8988T (cell line): ENCODE data around the gene CDCP1.
A peak's percentile ranks its signal among the peaks of the same experiment; 100 is the strongest.
"Not testable (repeated sequence)": the region's sequence is repeated elsewhere in the genome, so short reads cannot be mapped to it uniquely, and the experiment has no call there.

Source experiments
- DNase-seq: peaks from one replicate; pipeline ENCODE4 v3.0.0; 2011

Gene CDCP1

GRCh38 chr3:45054196-45054857 is 91.9 kb downstream of the CDCP1 start:
- no peak for DNase-seq

GRCh38 chr3:45053805-45054195 is 92.4 kb downstream of the CDCP1 start:
- not testable (repeated sequence) for DNase-seq

- no peak for DNase-seq
Measured at GRCh38 chr3:45051685-45052084, 94.5 kb downstream of the CDCP1 start.

GRCh38 chr3:45049807-45050206 is 96.4 kb downstream of the CDCP1 start:
- DNase-seq = no peak

GRCh38 chr3:45048244-45048643 is 97.9 kb downstream of the CDCP1 start:
- no peak for DNase-seq

GRCh38 chr3:45043728-45044299 is 102.4 kb downstream of the CDCP1 start:
- DNase-seq = no peak

DNA sequence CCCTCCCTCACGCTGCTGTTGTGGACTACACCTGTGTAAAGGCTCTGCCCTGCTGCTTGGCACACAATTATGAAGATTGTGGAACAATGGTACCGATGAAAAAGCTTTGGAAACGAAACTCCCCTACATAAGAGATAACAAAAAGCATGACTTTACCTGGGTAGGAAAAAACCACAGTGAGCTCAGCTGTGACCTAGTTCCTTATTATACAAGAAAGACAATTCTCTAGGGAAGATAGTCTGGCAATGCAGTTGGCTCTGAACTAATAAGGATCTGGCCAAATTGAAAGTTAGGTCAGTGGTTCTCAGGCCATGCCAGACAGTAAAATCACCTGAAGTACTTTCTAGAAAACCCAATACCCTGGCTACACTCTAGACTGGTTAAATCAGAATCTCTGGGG is 104.0 kb downstream of the CDCP1 start:
- DNase-seq = no peak

DNA sequence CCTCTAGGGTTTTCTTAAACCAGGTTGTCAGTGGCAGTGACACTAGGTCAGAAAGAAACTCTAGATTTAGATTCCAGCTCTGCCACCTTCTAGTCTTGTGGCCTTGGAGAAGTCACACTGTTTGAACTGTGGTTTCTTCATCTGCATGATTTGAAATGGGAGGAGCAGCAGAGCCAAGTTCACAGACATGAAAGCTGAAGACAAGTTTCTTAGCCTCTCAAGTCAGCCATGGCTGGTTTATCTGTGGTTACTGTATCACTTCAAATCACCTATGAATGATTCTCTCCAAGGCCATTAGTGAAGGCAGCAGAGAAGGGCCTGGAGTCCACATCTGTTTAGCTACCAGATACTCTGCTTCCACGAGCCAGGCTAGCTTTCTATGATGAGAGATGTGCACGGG is 104.5 kb downstream of the CDCP1 start:
- no peak for DNase-seq

DNA sequence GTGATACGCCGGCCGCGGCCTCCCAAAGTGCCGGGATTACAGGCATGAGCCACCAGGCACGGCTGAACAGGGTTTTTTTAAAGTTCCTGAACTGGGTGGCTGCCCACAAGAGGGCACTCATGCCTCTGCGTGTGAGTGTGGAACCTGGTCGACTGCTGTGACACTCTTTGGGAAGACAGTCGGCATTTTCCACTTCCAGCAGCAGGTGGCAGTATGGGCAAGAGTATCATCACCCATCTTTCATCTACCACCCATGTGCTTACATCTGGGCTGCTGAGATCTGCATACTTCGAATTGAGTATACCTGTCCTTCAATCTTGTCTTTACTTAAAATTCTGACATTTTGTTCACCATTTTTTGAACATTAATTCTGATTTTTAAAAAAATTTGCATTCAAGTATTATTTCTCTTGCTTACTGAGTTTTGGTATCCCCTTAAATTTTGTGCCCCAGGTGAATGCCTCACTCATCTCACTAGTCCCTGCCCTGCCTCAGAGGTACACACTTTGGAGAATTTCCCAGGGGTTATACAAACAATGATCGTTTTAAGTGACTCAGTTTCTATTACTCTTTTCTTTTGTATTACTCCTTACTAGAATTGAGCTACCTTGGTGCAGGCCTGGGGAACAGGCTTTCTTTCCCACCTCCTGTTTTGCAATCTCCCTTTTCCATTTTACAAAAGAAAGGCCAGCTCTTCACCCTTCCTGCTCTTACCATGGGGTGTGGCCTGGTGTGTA is 108.3 kb downstream of the CDCP1 start:
- peak; percentile 88 for DNase-seq

GRCh38 chr3:45035441-45036301 is 110.5 kb downstream of the CDCP1 start:
- no peak for DNase-seq

GRCh38 chr3:45034612-45035252 is 111.4 kb downstream of the CDCP1 start:
- no peak for DNase-seq

GRCh38 chr3:45033791-45034190 is 112.4 kb downstream of the CDCP1 start:
- DNase-seq = no peak
